Measurements from ENCODE around the gene CDH12. TPM values are rescaled to one million over a fixed set of nuclear protein-coding genes. Genes with fewer than 3 reads are reported as not detected.

The CDH12 gene
- total RNA-seq, 4 donors from 2014 or later: 0.19 to 0.91 (median 0.47) TPM

GRCh38 chr5:22751536-22751935, 101.6 kb downstream of the CDH12 start:
- DNase-seq (ENCODE audit: low spot score in 2 of 2): no peak
- no peak for TF ChIP-seq POLR2A (IDR thresholded peaks at IDR 0.05)
- TF ChIP-seq, protein P1, sequence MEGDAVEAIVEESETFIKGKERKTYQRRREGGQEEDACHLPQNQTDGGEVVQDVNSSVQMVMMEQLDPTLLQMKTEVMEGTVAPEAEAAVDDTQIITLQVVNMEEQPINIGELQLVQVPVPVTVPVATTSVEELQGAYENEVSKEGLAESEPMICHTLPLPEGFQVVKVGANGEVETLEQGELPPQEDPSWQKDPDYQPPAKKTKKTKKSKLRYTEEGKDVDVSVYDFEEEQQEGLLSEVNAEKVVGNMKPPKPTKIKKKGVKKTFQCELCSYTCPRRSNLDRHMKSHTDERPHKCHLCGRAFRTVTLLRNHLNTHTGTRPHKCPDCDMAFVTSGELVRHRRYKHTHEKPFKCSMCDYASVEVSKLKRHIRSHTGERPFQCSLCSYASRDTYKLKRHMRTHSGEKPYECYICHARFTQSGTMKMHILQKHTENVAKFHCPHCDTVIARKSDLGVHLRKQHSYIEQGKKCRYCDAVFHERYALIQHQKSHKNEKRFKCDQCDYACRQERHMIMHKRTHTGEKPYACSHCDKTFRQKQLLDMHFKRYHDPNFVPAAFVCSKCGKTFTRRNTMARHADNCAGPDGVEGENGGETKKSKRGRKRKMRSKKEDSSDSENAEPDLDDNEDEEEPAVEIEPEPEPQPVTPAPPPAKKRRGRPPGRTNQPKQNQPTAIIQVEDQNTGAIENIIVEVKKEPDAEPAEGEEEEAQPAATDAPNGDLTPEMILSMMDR (IDR thresholded peaks at IDR 0.05): no peak
- H3K4me3 ChIP-seq (ENCODE audit: low read depth, poor library complexity, severe bottlenecking): no peak overlapping the region
- WGBS, 2 donors: 72 to 76% methylated on average over 4 of the region's 4 CpGs
- intact Hi-C loops (cut with DNase I; ENCODE audit: low total_unique reads): no loop called here

DNA sequence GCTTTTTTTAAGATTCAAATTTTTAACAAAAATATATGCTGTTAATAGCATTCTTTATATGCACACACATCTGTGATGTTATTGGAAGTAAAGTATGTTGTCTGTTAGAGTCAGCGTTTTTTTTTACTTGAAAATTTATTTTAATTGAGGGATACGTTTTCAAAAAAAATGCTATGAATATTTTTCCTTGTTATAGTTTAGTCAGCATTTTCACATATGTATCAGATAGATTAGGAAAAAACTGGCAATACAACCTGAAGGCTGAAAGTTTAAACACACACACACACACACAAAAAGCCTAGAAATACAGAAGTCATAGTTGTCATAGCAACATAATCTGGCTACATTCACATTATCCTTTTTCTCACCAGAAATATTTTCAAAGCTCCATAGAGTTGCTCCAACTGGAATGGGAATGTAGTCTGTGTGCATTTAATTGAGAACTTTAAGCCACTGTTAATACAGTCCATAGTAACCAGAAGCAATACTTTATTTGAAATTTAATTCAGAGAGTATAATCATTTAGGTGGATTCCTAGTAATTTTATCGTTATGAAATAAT, 116.6 kb downstream of the CDH12 start:
- no peak for DNase-seq (ENCODE audit: low spot score in 2 of 2)
- TF ChIP-seq, protein P1 (IDR thresholded peaks at IDR 0.05): no peak
- no peak for TF ChIP-seq POLR2A (IDR thresholded peaks at IDR 0.05)
- intact Hi-C loops (cut with DNase I; ENCODE audit: low total_unique reads): no loop called here
- H3K4me3 ChIP-seq (ENCODE audit: low read depth, poor library complexity, severe bottlenecking): no peak overlapping the region
- WGBS, 2 donors: 56 to 58% methylated on average over 3 of the region's 3 CpGs

DNA sequence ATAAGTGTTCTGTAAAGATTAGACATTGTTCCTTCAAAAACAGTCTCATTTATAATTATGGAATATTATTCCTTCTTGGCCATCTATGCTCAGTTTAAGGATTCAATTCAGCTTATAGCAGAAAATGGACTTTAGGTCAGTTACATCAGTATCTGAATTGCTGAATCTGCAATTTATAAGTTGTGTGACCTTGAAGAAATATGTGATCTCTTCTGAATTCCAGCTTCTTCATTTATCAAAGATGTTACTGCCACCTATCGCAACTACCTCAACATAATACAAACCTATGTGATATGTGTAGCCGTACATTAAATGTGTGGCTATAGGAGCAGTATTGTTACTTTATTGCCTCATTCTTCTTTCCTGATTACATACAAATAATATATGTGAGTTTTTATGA, 118.2 kb downstream of the CDH12 start:
- no peak for DNase-seq (ENCODE audit: low spot score in 2 of 2)
- TF ChIP-seq POLR2A (IDR thresholded peaks at IDR 0.05): no peak
- TF ChIP-seq, protein P1 (IDR thresholded peaks at IDR 0.05): no peak
- 94 to 96% methylated on average over 2 of the region's 2 CpGs for WGBS, 2 donors

DNA sequence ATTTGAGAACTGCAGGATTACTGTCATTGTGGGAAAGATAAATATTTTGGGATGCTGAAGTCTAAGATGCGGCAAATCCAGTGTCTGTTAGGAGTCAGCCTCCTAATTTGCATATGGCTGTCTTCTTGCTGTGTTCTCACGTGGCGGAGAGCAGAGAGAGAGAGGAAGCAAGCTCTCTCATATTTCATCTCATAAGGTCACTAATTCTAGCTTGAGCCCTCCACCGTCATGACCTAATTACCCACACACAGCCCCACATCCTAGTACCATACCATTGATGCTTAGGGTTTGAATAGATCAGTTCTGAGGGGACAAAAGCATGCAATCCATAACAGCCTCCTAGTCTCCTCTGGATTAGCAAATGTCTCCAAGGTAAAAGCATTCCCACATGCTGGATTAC, 124.5 kb downstream of the CDH12 start:
- H3K4me3 ChIP-seq (ENCODE audit: low read depth, poor library complexity, severe bottlenecking): no peak overlapping the region
- intact Hi-C loops (cut with DNase I; ENCODE audit: low total_unique reads): no loop called here
- TF ChIP-seq, protein P1 (IDR thresholded peaks at IDR 0.05): no peak
- TF ChIP-seq POLR2A (IDR thresholded peaks at IDR 0.05): no peak
- 53 to 70% methylated on average over 4 of the region's 4 CpGs for WGBS, 2 donors
- no peak for DNase-seq (ENCODE audit: low spot score in 2 of 2)

More for the DNA sequence above, 118.2 kb downstream of the CDH12 start:
- intact Hi-C loops (cut with DNase I; ENCODE audit: low total_unique reads): no loop called here
- H3K4me3 ChIP-seq (ENCODE audit: low read depth, poor library complexity, severe bottlenecking): no peak overlapping the region

DNA sequence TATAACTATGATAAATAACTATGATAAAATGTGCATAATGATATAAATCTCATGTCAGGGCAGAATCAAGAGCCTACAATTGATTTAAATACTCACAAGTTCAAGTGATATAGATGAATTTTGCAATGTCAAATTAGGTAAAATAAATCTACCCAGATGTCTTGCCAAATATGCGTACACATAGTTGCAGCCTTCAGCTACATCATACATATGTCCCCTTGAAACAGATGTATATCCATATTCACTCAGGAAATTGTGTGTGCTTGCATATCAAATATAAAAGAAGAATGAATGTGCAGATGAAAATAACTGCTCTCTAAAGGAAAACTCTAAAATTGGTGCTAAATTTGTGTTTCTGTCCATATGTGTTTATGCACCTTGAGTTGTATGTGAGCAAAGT, 130.7 kb downstream of the CDH12 start:
- H3K4me3 ChIP-seq (ENCODE audit: low read depth, poor library complexity, severe bottlenecking): no peak overlapping the region
- no peak for DNase-seq (ENCODE audit: low spot score in 2 of 2)
- no peak for TF ChIP-seq POLR2A (IDR thresholded peaks at IDR 0.05)
- TF ChIP-seq, protein P1 (IDR thresholded peaks at IDR 0.05): no peak
- intact Hi-C loops (cut with DNase I; ENCODE audit: low total_unique reads): no loop called here
- 63 to 72% methylated on average over 1 of the region's 1 CpG for WGBS, 2 donors

- no peak for DNase-seq (ENCODE audit: low spot score in 2 of 2)
- intact Hi-C loops (cut with DNase I; ENCODE audit: low total_unique reads): no loop called here
- 18 to 24% methylated on average over 1 of the region's 1 CpG for WGBS, 2 donors
- H3K4me3 ChIP-seq (ENCODE audit: low read depth, poor library complexity, severe bottlenecking): no peak overlapping the region
- TF ChIP-seq, protein P1 (IDR thresholded peaks at IDR 0.05): no peak
- TF ChIP-seq POLR2A (IDR thresholded peaks at IDR 0.05): no peak
These were observed 131.1 kb downstream of the CDH12 start for GRCh38 chr5:22722056-22722455.

Data from lower leg skin (tissue), 4 donors.